Measurements from ENCODE around the gene RPL4. TPM values are rescaled to one million over a fixed set of nuclear protein-coding genes. Genes with fewer than 3 reads are reported as not detected.

RPL4 gene
- total and polyA plus RNA-seq, 10 of the 15 experiments (the other 5 are each of a cell fraction or from before 2014, with no cell fraction given): 2,004 to 8,888 (median 4,667) TPM

- no peak for TF ChIP-seq SREBF1 (IDR thresholded peaks at IDR 0.05; ENCODE audit: low read length)
- TF ChIP-seq BRCA1 (IDR thresholded peaks at IDR 0.05; ENCODE audit: low read depth, low read length): peak; percentile 75
- no peak for TF ChIP-seq ZBTB4 (CRISPR knock-in tag; IDR thresholded peaks at IDR 0.05)
- no peak for TF ChIP-seq ZNF622 (IDR thresholded peaks at IDR 0.05)
- TF ChIP-seq GATAD2B (conservative IDR thresholded peaks at IDR 0.05; ENCODE audit: low read depth): 0 out of 2 replicates have a peak, but pooled peaks have one; percentile 64
- peak; percentile 79 for TF ChIP-seq SKIL (IDR thresholded peaks at IDR 0.05; ENCODE audit: low read depth, poor library complexity, severe bottlenecking)
- no peak for TF ChIP-seq HDGF (IDR thresholded peaks at IDR 0.05)
- TF ChIP-seq JUND (IDR thresholded peaks at IDR 0.05; ENCODE audit: low read depth, low read length): no peak
- no peak for TF ChIP-seq EP300 (IDR thresholded peaks at IDR 0.05; ENCODE audit: borderline replicate concordance in 1 of 2, control insufficient read depth in 1 of 2, low read depth in 2 of 2, low read length in 2 of 2)
- no peak for TF ChIP-seq KAT2A (conservative IDR thresholded peaks at IDR 0.05; ENCODE audit: control insufficient read depth, low read depth, low read length)
- TF ChIP-seq CHD1 (IDR thresholded peaks at IDR 0.05; ENCODE audit: low read depth, low read length): no peak
- peak; percentile 96 for TF ChIP-seq E2F8 (IDR thresholded peaks at IDR 0.05; ENCODE audit: low read depth, partially characterized antibody)
- no peak for TF ChIP-seq CBX3 (IDR thresholded peaks at IDR 0.05; ENCODE audit: borderline replicate concordance, low read depth)
- 0 out of 4 replicates have a peak, but pooled peaks have one; percentile 2 to 7 for TF ChIP-seq BHLHE40 (IDR thresholded peaks at IDR 0.05; ENCODE audit: borderline replicate concordance in 1 of 2, low read depth in 2 of 2, low read length in 1 of 2)
- peak; percentile 99 for TF ChIP-seq ZBTB40 (IDR thresholded peaks at IDR 0.05; ENCODE audit: borderline replicate concordance)
Observed at GRCh38 chr15:66504563-66505429, at the start of gene RPL4, which contains the start of gene ZWILCH (continued).

Measured in GM12878 (cell line).